ENCODE measurements around the gene NINL. TPM values are rescaled to one million over a fixed set of nuclear protein-coding genes. Genes with fewer than 3 reads are reported as not detected.

NINL gene
- total RNA-seq, 1 experiment from 2014 or later = 20.8 TPM

DNA sequence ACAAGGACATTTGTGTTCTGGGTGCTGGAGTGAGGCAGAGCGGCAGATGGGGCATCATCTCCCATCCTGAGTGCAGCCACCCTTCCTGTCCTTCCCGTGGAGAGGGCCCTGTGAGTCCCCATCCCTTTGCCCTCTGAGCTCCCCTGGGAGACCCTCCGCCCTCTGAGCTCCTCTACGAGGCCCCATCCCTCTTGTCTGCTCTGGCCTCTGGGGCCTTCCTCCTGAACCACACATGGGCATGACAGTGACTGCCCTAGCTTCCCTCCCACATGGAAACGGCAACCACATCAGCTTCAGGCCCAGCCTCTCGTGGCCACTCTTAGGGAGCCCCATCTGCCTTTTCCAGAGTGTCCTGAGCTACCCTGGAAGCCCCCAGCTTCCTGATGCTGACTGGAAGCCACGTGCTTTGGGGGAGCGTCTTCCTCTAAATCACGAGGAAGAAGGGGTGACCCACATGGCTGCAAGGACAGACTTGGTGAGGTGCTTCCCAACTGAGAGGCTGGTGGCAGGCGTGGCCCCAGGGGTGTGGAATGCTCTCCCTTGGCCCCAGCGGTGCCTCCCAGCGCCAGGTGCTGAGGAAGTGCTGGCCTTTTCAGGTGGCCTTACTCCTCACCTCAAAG is 125.3 kb downstream of the NINL start:
- DNase-seq (ENCODE audit: low spot score) = no peak
- in situ Hi-C loops (cut with HindIII; ENCODE audit: low sequenced_read_pairs) = no loop called here

DNA sequence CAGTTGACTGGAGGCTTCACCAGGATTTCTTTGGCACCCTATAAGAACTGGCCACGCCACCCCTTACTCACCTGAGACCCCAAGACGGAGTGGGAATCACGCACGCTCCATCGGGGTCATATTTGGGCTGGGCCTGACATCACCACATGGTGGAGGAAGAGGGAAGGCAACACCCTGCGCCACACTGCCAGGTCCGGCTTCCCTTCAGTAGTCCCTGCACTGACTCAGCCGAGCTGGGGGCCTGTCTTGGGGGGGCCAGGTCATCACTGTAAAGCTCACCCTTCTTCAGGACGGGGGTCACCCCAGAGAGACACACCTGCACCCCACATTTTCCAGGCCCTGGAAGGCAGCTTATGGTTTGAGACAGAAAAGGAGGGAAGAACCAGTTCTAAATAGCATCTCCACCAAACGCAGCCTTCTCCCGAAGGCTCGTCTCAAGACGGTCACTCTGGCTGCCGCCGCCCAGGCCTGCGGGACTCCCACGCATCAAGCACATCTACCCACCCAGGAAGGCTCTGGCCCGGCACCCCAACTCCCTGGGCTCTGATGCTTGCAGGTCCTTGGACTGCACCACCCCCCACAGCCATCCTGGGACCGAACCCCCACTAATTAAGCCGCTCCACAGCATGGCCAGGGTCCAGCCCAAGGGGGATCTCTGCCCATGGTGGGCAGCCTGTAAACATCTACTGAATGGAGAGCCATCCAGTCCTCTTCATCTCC is 126.1 kb downstream of the NINL start:
- in situ Hi-C loops (cut with HindIII; ENCODE audit: low sequenced_read_pairs) = no loop called here
- no peak for DNase-seq (ENCODE audit: low spot score)

DNA sequence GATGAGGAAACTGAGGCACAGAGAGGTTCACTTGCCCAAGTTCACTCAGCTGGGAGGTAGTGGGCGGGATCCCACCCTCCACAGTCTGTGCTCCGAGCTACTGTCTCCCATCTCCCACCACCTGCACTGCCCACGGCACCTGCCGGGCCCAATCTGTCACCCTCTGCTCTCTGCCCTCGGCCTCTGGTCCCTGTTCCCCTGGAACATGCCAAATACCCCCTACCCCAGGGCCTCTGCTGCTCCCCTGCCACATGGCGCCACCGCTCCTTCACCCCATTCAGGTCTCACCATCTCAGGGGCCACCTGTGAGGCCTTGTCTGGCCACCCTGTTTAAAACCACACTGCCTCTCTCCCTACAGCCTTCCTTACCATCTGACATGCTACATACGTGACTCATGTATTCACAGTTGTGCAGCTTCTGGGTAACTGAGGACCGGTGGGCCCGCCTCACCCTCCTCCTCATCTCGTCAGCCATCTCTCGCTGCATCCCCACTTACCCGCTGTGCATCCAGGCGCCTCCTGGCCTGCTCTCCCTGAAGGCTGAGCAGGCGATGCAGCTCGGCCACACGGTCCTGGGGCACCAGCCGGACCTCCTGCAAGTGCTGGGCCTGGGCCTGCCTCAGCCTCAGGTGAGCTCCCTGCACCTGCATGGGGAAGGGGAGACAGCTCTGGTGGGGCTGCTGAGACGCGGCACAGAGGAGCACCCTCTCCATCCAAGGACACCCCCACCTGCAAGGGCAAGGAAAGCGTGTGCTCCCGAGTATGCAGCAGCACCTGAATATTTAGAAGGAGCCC is 127.2 kb downstream of the NINL start:
- DNase-seq (ENCODE audit: low spot score) = no peak
- in situ Hi-C loops (cut with HindIII; ENCODE audit: low sequenced_read_pairs) = no loop called here

DNA sequence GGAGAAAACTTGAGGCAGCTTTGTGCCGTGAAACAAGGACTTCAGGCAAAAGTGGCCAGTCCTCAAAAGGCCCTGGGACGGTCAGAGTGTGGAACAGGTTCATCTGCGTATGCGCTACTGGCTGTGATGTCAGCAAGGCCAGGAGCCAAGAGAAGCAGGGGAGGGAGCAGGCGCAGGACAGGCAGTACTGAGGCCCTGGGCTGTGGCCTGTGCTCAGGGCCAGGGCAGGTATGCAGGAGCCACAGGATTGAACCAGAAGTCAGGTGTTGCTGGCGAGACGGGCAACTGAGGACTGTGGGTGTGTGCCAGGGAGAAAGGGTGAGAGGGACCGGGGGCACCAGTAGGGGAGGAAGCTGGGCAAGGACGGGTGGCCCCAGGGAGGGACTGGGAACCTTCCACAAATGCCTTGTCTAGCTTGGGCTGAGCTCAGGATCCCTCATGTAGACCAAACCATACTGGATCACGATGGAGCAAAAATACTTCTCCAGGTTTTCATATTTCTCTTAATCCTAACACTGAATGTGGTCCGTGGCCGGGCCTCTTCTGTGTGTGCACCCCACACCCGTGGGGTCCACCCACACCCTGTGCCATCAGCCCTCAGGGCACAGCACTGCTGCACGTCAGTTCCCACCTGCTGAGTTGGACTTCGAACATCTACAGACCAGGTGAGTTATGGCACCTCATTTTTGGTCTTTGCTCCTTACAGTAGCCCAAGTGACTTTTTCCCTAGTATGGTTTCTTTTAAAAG is 131.0 kb downstream of the NINL start:
- no peak for DNase-seq (ENCODE audit: low spot score)
- in situ Hi-C loops (cut with HindIII; ENCODE audit: low sequenced_read_pairs) = no loop called here

DNA sequence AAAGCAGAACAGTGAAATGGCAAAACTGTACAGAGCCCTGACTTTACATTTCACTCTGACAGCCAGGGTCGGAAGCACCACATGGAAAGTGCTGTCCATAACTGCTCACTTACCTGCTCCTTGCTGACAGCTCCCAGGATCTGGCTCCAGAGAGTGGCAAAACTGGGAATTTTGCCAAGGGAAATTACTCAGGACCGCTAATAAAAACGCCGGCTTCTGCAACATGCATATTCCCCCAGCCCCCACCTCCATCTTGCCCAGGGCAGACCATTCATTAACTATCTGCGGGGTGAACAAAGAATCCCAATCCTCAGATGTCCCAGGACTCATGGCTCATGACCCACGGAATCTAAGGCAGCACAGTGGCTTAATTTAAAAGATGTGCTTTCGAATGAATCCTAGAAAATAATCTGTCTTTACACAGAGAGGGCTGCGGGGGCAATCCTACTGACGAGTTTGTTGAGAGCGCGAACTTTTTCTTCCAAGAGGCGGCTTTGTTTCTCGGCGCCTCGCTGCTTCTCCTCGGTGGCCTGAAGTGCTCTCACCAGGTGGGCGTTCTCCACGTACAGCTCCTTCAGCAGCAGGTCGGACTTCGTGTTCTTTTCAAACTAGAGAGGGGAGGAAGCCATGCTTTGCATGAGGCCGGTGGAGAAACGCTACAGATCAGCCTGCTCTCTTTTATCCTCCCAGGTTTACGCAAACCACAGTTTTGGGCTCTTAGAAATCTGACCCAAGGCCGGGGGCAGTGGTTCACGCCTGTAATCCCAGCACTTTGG is 132.1 kb downstream of the NINL start:
- in situ Hi-C loops (cut with HindIII; ENCODE audit: low sequenced_read_pairs) = no loop called here
- peak; percentile 54 for DNase-seq (ENCODE audit: low spot score)

DNA sequence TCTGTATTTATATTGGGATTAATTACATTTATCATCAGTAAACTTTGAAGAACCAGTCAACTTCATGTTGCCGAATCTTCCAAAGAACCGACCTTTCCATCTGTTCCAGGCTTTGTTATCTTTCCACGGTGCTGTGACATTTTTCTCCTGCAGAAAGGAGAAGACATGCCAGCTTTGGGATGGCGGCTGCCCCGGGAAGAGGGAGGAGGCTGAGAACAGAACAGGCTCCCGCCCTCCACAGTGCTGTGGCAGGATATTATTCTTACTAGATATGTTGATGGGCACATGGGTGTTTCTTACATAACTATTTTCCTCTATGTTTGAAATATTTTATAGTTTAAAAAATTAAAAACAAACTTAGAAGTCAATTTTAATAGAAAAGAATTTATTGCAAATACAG is 133.0 kb downstream of the NINL start:
- peak; percentile 14 for DNase-seq (ENCODE audit: low spot score)
- in situ Hi-C loops (cut with HindIII; ENCODE audit: low sequenced_read_pairs) = no loop called here

DNA sequence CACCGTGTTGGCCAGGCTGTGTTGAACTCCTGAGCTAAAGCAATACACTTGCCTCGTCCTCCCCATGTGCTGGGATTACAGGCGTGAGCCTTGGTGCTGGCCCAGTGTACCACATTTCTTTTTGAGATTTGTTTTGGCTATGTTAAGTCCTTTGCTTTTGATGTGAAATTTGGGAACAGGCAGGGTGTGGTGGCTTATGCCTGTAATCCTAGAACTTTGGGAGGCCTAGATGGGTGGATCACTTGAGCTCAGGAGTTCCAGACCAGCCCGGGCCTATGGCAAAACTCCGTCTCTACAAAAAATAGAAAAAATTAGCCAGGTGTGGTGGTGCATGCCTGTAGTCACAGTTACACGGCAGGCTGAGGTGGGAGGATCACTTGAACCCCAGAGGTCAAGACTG is 137.7 kb downstream of the NINL start:
- in situ Hi-C loops (cut with HindIII; ENCODE audit: low sequenced_read_pairs) = no loop called here
- DNase-seq (ENCODE audit: low spot score) = no peak

DNA sequence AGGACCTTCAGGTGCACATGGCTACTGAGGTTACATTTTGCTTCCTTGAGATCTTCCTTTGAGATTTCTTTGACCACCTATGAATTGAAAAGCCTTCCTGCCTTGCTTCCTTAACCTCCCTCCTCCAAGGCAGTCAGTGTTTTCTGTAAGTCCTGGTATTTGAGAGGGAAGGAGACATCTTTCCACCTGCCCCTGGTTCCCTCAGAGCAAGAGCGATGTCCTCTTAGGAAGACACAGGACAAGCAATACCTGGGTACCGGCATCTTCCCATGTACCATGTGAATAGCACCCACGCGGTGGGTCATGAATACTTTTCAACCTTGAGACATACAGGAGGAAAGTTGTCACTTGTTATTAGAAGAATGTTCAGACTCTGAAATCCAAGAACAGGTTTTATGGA is 140.8 kb downstream of the NINL start:
- in situ Hi-C loops (cut with HindIII; ENCODE audit: low sequenced_read_pairs) = no loop called here
- no peak for DNase-seq (ENCODE audit: low spot score)

DNA sequence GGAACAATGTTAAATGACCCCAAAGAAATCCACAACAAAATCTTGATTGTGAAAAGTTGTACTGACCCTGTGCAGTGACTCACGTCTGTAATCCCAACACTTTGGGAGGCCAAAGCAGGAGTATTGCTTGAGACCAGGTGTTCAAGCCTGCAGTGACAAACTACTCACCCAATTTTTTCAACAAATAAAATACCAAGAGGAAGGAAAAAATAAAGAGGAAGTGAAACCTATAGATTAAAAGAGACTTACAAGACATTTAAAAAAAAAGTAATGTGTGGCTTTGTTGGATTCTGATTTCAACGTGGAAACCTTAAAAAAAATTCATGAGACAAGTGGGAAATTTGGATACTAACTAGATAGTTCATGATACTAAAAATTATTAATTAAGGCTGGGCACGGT is 146.0 kb downstream of the NINL start:
- in situ Hi-C loops (cut with HindIII; ENCODE audit: low sequenced_read_pairs) = no loop called here
- DNase-seq (ENCODE audit: low spot score) = no peak

DNA sequence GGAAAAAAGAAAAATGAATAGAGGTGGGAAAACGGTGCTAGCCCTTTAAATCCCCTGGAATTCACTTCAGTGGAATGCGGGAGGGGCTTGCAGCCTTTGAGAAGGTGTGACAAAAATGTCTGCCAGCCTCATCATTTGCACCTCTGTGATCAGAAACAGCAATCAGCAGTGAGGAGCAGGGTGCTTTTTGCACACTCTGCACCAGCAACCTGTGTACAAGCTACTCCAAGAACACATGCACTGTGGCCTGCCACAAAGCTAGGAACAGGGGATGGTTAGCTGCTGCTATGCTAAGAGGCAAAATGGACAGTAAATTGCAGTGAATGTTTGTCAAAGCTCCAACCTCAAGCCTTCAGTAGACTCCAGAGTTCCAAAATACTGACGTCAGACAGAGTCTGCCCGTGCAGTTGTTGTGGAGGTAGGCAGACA is 148.2 kb downstream of the NINL start:
- no peak for DNase-seq (ENCODE audit: low spot score)
- in situ Hi-C loops (cut with HindIII; ENCODE audit: low sequenced_read_pairs) = no loop called here

DNA sequence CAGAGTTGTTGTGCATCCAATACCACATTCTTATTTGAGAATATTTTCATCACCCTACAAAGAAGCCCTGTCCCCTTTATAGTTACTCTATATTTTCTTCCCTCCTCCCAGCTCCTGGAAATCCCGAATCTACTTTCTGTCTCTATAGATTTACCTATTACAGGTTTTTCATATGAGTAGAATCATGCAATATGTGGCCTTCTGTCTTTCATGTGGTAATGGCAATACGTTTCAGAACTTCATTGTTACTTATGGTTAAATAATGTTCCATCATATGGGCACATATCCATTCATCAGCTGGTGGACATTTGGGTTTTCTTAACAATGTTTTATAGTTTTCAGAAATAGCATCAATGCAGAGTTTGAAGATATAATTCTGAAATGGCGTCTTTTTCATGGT is 160.8 kb downstream of the NINL start:
- no peak for DNase-seq (ENCODE audit: low spot score)
- in situ Hi-C loops (cut with HindIII; ENCODE audit: low sequenced_read_pairs) = no loop called here

DNA sequence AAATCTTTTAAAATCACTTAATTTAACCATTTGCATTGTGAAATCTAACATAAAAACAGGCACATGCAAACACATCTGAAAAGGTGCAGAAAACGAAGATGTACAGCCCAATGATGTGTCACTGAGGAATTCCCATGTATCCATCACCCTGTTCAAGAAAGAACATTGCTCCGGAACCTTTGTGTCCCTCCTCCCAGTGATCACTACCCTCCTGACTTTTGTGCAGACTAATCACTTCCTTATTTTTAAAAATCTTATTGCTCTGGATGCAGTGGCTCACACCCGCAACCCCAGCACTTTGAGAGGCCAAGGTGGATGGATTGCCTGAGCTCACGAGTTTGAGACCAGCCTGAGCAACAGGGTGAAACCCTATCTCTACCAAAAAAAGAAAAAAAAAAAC is 163.3 kb downstream of the NINL start:
- DNase-seq (ENCODE audit: low spot score) = no peak
- in situ Hi-C loops (cut with HindIII; ENCODE audit: low sequenced_read_pairs) = no loop called here

DNA sequence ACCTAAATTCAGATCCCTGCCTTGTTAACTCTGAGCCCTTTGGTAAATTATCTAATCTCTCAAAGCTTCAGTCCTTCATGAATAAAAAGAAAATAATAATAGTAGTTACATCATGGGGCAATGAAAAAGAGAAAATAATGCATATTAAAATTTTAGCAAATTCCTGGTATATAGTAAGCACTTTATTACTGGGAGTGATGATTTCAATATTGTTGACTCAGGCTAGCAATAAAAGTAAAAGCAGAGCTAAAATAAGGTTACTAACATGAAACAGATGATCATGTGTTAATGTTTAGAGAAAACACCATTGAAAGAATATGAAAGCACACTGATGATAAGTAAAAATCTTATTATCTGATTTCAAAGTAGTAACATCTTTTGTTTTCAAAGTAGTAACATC is 164.2 kb downstream of the NINL start:
- DNase-seq (ENCODE audit: low spot score) = no peak
- in situ Hi-C loops (cut with HindIII; ENCODE audit: low sequenced_read_pairs) = no loop called here

DNA sequence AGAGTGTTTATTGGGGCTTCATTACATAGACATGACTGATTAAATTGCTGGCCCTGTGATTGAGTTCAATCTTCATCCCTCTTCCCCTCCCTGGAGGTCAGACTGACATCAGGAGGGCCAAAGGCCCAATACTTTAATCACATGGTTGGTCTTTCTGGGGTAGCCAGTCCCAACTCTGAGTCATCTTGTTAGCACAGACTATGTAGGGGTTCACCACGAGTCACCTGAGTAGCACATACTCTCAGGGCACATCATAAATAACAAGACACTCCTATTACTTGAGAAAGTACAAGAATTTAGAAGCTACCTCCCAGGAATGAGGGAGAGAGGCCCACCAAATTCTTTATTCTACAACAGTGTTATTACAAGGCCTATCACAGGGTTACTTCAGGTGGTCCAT is 166.6 kb downstream of the NINL start:
- DNase-seq (ENCODE audit: low spot score) = no peak
- in situ Hi-C loops (cut with HindIII; ENCODE audit: low sequenced_read_pairs) = no loop called here

DNA sequence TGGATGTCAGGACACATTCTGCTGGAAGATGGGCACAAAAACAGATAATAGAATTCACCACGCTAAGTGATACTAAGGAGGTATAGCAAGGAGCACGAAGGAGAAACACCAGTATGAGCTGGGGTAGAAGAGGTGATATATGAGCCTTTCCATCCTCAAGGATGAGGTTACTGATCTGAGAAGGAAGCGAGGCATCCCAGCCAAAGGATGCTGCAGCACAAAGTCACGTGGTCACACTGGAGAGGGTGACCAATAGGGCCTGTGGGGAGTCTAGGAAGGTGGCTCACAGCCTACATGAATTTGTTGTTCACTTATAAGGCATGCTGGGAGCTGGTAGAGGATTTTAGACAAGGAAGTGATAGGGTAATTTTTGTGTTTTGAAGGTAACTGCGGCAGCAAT is 176.4 kb downstream of the NINL start:
- in situ Hi-C loops (cut with HindIII; ENCODE audit: low sequenced_read_pairs) = no loop called here
- DNase-seq (ENCODE audit: low spot score) = no peak

DNA sequence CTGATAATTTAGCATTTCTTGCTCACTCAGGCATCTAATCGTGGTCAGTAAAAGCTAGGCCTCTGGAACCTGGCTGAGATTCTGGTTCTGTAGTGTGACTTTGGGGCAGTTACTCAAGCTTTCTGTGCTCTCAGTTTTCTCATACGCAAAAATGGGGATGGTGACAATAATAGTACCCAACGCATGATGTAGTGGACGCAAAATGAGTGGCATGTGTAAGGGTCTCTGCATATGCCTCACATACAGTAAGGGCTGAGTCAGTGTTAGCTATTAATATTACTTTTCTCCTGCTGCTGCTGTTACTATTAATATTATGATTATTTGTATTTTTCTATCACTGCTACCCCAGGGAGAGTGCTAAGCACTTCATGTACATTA is 177.2 kb downstream of the NINL start:
- in situ Hi-C loops (cut with HindIII; ENCODE audit: low sequenced_read_pairs) = no loop called here
- no peak for DNase-seq (ENCODE audit: low spot score)

DNA sequence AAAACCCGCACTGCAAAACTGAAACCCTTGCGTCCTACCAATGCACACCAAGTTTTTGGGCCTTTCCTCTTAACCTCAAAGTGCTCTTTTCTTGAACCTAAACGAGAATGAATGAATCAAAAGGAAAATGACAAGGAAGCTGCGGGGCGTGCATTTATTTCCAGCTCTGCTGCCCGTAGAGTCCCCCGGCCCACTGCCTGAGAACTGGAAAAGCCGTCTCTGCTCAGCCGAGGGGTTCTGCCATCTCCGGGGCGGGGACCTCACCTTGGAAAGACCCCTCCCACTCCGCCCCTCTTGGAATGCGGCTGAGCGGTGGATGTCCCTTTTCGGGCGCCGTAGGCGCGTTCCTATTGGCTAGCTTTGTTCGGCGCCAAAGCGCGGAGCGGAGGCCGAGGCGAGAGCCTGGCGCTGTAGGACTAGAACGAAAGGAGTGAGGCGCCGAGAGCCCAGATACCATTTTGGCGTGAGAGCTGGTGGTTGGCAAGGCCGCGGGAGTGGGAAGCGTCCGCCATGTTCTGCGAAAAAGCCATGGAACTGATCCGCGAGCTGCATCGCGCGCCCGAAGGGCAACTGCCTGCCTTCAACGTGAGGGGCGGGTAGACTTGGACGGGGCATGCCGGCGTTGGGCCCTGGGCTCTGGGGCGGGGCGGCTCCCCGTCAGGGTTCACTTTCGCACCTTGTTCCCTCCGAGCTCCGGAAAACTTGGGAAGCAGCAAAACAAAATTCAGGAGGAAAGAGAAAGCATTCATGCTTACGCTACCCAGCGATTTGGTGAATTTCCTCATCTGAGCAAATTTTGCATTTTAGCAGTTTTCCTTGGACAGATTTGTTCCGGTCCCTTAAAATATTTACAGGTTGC is 177.8 kb downstream of the NINL start, which contains the start of gene GINS1:
Gene GINS1 (plus strand): TSS at position 363 of the 859 bp plus-strand sequence. CDS start 148 bp downstream, at position 511.
- DNase-seq (ENCODE audit: low spot score) = peak; percentile 87
- in situ Hi-C loops (cut with HindIII; ENCODE audit: low sequenced_read_pairs) = no loop called here

Measured in G401 (cell line).